ENCODE measurements around the gene ERGIC1.

ERGIC1 gene

GRCh38 chr5:172789687-172790495 is 44.2 kb upstream of the ERGIC1 start:
- H3K27me3 ChIP-seq (replicated peaks), result no peaks in the 10 kb centered on the region
- in situ Hi-C loops (cut with HindIII; ENCODE audit: low pct_ligation_motif_present, low sequenced_read_pairs), result no loop called here
- TF ChIP-seq, protein P1, sequence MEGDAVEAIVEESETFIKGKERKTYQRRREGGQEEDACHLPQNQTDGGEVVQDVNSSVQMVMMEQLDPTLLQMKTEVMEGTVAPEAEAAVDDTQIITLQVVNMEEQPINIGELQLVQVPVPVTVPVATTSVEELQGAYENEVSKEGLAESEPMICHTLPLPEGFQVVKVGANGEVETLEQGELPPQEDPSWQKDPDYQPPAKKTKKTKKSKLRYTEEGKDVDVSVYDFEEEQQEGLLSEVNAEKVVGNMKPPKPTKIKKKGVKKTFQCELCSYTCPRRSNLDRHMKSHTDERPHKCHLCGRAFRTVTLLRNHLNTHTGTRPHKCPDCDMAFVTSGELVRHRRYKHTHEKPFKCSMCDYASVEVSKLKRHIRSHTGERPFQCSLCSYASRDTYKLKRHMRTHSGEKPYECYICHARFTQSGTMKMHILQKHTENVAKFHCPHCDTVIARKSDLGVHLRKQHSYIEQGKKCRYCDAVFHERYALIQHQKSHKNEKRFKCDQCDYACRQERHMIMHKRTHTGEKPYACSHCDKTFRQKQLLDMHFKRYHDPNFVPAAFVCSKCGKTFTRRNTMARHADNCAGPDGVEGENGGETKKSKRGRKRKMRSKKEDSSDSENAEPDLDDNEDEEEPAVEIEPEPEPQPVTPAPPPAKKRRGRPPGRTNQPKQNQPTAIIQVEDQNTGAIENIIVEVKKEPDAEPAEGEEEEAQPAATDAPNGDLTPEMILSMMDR (IDR thresholded peaks at IDR 0.05; ENCODE audit: low read depth, low read length, missing control alignments), result no peak
- H3K4me3 ChIP-seq (ENCODE audit: low read depth, low read length), result no peak overlapping the region
- no peaks in the 10 kb centered on the region for H3K36me3 ChIP-seq (replicated peaks)
- no peak for DNase-seq
- H3K27ac ChIP-seq, result no peak overlapping the region

DNA sequence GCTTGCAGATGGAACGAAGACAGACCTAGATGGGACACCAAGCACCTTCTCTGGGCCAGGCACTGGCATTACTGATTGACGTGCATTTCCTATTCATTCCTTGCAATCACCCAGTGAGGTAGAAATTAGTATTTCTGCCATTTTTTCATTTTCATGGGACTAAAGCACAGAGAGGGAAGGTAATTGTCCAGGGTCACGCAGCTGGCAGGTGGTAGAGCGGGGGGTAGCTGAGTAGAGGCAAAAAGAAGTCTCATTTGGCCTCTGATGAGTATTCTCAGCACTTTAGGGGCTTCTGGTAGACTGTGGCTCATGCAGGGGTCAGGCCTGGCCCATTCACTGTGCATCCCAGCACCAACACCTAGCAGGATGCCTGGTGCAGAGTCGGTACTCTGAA is 43.6 kb upstream of the ERGIC1 start:
- Histone ChIP-seq H3K36me3 (replicated peaks) (no peaks in the 10 kb centered on the region), H3K4me3 (ENCODE audit: low read depth, low read length) (no peak overlapping the region), H3K27me3 (replicated peaks) (no peaks in the 10 kb centered on the region), H3K27ac (no peak overlapping the region)
- TF ChIP-seq, protein P1 (IDR thresholded peaks at IDR 0.05; ENCODE audit: low read depth, low read length, missing control alignments), result no peak
- no peak for DNase-seq
- in situ Hi-C loops (cut with HindIII; ENCODE audit: low pct_ligation_motif_present, low sequenced_read_pairs), result no loop called here

DNA sequence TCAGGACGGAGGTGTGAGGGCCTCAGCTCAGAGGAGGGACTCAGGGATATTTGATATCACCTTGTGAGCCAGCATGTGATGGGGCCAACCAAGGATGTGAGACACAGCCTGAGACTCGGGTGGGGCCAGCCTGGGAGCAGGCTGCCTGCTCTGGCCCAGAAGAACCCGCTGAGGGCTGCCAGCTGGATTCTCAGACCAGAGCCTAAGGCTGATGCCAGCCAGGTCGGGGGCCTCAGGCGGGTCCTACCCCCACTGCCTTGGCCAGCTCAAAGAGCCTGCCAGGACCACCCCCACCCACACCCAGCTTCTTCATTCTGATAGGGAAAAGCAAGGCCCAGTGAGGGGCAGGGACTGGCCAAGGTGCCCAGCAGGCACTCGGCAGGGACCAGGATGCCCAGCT is 42.8 kb upstream of the ERGIC1 start:
- Histone ChIP-seq H3K27me3 (replicated peaks) (no peaks in the 10 kb centered on the region), H3K36me3 (replicated peaks) (no peaks in the 10 kb centered on the region), H3K4me3 (ENCODE audit: low read depth, low read length) (no peak overlapping the region), H3K27ac (no peak overlapping the region)
- TF ChIP-seq, protein P1 (IDR thresholded peaks at IDR 0.05; ENCODE audit: low read depth, low read length, missing control alignments), result no peak
- DNase-seq, result no peak
- in situ Hi-C loops (cut with HindIII; ENCODE audit: low pct_ligation_motif_present, low sequenced_read_pairs), result no loop called here

DNA sequence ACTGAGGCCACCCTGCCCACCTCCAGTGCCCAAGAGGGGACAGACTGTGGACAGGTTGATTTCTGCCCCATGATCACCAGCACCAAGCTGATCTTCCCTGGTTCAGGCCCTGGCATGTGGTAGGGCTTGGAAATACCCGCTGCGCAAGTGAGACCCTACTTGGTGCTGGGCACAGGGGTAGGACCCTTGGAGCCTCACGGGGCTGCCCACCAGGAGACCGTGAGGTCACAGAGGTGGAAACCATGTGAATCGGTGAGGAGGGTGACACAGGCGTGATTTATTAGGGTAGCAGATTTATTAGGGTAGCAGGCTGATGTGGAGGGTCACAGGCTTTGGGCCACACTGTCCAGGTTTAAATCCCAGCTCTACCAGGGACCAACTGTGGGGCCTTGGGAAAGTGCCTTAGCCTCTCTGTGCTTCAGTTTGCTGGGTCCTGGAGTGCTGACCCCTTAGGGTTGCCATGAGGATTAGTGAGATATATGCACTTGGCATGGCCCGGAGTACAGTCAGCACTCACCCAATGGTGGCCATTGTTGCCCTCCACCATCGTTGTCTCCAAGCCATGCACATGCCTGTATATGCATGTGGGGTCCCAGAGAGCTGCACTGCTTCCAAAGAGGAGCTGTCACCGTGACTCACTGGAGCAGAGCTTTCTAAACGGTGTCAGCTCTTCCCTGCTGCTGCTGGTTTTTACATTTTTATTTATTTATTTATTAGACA is 42.2 kb upstream of the ERGIC1 start:
- in situ Hi-C loops (cut with HindIII; ENCODE audit: low pct_ligation_motif_present, low sequenced_read_pairs), result no loop called here
- no peak for DNase-seq

DNA sequence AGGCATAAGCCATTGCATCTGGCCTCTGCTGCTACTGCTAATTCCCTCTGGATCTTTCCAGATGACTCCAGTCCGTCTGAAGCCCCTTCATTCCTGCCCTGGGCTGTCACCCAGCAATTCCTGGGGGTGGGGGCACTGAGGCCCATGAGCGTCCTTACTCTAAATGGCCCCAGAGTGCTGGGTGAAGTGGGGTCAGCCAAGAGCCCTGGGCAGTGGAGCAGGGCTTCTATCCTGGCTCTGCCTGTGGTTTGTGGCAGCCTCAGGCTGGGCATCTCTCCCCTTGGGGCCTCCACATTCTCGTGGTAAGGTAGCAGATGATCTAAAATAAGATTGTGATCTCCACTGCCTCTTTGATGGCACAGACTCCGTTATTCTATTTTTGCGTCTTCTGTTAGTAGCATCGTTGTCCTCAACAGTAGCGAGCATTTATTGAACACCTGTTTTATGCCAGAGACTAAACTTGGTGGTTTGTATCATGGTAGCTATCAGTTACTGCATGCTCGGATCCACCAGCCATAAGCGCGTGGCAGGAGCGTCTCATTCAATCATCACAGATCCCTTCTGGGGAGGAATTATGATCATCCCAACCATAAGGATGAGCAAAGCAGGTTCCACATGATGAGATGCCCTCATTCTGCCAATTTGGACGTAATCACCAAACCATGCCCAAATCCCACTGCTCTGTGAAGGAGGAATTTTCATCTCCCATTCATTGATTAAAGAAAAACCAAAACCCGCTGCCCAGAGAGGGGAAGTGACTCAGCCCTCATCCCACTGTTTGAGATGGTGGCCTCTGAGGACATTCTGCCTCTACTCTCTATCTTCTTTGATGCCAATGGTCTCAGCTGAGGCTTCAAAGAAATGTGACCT is 41.1 kb upstream of the ERGIC1 start:
- Histone ChIP-seq H3K27me3 (replicated peaks) (no peaks in the 10 kb centered on the region), H3K4me3 (ENCODE audit: low read depth, low read length) (no peak overlapping the region), H3K27ac (no peak overlapping the region), H3K36me3 (replicated peaks) (no peaks in the 10 kb centered on the region)
- DNase-seq, result no peak
- in situ Hi-C loops (cut with HindIII; ENCODE audit: low pct_ligation_motif_present, low sequenced_read_pairs), result no loop called here
- TF ChIP-seq, protein P1 (IDR thresholded peaks at IDR 0.05; ENCODE audit: low read depth, low read length, missing control alignments), result no peak

More for the DNA sequence above, 42.2 kb upstream of the ERGIC1 start:
- Histone ChIP-seq H3K27me3 (replicated peaks) (no peaks in the 10 kb centered on the region), H3K36me3 (replicated peaks) (no peaks in the 10 kb centered on the region), H3K27ac (no peak overlapping the region), H3K4me3 (ENCODE audit: low read depth, low read length) (no peak overlapping the region)
- TF ChIP-seq, protein P1 (IDR thresholded peaks at IDR 0.05; ENCODE audit: low read depth, low read length, missing control alignments), result no peak

All from brain microvascular endothelial cell (primary cell).